GM15510 (cell line): ENCODE results near the gene LCORL.

Experiments used
- POLR2A ChIP-seq: IDR thresholded peaks from 3 replicates; pipeline ENCODE4 v1.6.1; 2011; ENCODE audit warnings: borderline replicate concordance; ENCODE audit not compliant: insufficient read length; ENCODE audit errors: extremely low read depth

LCORL gene

GRCh38 chr4:17921451-17921850 is 100.1 kb downstream of the LCORL start:
- no peak for TF ChIP-seq POLR2A

GRCh38 chr4:17920681-17921080 is 100.9 kb downstream of the LCORL start:
- TF ChIP-seq POLR2A: no peak

- TF ChIP-seq POLR2A: no peak
Observed at GRCh38 chr4:17915439-17915838, 106.1 kb downstream of the LCORL start.

GRCh38 chr4:17912011-17912410 is 109.5 kb downstream of the LCORL start:
- TF ChIP-seq POLR2A: no peak

- no peak for TF ChIP-seq POLR2A
Observed at GRCh38 chr4:17911608-17912007, 109.9 kb downstream of the LCORL start.

GRCh38 chr4:17898553-17899055 is 123.0 kb downstream of the LCORL start:
- TF ChIP-seq POLR2A: no peak

GRCh38 chr4:17895481-17895880 is 126.1 kb downstream of the LCORL start:
- no peak for TF ChIP-seq POLR2A

GRCh38 chr4:17894421-17894820 is 127.1 kb downstream of the LCORL start:
- no peak for TF ChIP-seq POLR2A

GRCh38 chr4:17889692-17890091 is 131.9 kb downstream of the LCORL start:
- TF ChIP-seq POLR2A: no peak

- TF ChIP-seq POLR2A: no peak
Observed at GRCh38 chr4:17884511-17884910, 137.0 kb downstream of the LCORL start.

- no peak for TF ChIP-seq POLR2A
Observed at GRCh38 chr4:17884063-17884462, 137.5 kb downstream of the LCORL start.

GRCh38 chr4:17877661-17878060 is 143.9 kb downstream of the LCORL start:
- no peak for TF ChIP-seq POLR2A

- no peak for TF ChIP-seq POLR2A
Observed at GRCh38 chr4:17876943-17877342, 144.6 kb downstream of the LCORL start.

- TF ChIP-seq POLR2A: no peak
Observed at GRCh38 chr4:17875402-17876070, 146.0 kb downstream of the LCORL start.

- TF ChIP-seq POLR2A: no peak
Observed at GRCh38 chr4:17869327-17869726, 152.2 kb downstream of the LCORL start.

GRCh38 chr4:17867276-17867675 is 154.3 kb downstream of the LCORL start:
- TF ChIP-seq POLR2A: no peak

GRCh38 chr4:17866810-17867209 is 154.7 kb downstream of the LCORL start:
- no peak for TF ChIP-seq POLR2A

GRCh38 chr4:17865866-17866363 is 155.6 kb downstream of the LCORL start:
- no peak for TF ChIP-seq POLR2A
